GM11168 (cell line): Measurements from ENCODE around the gene ETFB.

Source experiments
- in situ Hi-C: fragments of 300-500 bp; cut with MboI; formaldehyde crosslinking; loops from one replicate; pipeline ENCODE4 v1.12.0; 2022; ENCODE audit warnings: low sequenced_read_pairs; ENCODE audit not compliant: unreplicated experiment

ETFB gene

DNA sequence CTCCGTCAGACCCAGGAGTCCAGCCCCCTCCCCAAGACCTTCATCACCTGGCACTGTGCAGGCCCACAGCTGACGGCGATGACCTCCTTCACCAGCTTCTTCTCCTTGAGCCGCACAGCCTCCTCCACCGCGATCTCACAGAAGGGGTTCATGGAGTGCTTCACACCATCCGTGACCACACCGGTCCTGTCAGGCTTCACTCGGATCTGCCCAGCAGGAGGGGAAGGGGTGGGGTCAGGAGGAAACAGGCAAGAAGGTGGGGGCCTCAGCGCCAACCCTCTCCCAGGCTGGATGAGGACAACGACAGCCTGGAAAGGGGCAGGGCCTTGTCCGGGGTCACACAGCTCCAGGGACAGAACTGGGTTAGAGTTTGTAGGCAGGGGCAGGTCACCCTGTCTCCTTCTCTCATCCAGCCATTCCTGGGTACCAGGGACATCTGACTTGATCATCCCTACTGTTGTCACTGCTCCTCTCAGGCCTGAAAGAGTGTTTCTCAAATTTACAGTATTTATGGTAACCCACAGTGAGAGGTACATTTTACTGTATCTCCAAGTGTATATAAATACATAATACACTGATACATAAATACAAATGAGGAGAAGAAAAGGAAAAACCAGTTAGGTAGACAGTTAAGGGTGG is 12.0 kb downstream of the ETFB start:
- in situ Hi-C loops = no loop called here

GRCh38 chr19:51352783-51353360 is 13.3 kb downstream of the ETFB start:
- in situ Hi-C loops = no loop called here

- in situ Hi-C loops = no loop called here
Measured at GRCh38 chr19:51351266-51351990, 14.8 kb downstream of the ETFB start.

- in situ Hi-C loops = no loop called here
Measured at GRCh38 chr19:51347209-51347928, 18.8 kb downstream of the ETFB start.

DNA sequence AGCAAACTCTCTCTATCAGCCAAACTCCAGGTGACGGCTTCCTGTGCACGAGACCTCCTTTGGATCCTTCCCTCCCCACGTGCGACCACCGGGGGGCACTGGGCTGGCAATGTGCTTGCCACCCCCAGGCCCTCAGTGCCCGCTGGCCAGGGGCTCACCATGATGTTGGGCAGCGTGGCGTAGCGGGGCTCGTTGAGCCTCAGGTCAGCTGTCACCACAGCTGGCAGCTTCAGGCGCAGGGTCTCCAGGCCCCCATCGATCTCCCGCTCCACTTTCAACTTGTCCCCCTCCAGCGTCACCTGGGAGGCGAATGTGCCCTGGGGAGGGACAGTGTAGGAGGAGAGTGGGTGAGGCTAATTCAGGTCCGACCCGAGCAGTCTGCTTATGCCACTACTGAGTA is 19.4 kb downstream of the ETFB start:
- in situ Hi-C loops = no loop called here

GRCh38 chr19:51345076-51345620 is 21.0 kb downstream of the ETFB start:
- in situ Hi-C loops = no loop called here

GRCh38 chr19:51342631-51343569 is 23.3 kb downstream of the ETFB start:
- in situ Hi-C loops = no loop called here

- in situ Hi-C loops = no loop called here
Measured at GRCh38 chr19:51341976-51342580, 24.1 kb downstream of the ETFB start, which contains the start of gene VSIG10L. Gene VSIG10L, minus strand, starts transcription at chr19:51342139. Its CDS starts 15 bp downstream, at chr19:51342124.

DNA sequence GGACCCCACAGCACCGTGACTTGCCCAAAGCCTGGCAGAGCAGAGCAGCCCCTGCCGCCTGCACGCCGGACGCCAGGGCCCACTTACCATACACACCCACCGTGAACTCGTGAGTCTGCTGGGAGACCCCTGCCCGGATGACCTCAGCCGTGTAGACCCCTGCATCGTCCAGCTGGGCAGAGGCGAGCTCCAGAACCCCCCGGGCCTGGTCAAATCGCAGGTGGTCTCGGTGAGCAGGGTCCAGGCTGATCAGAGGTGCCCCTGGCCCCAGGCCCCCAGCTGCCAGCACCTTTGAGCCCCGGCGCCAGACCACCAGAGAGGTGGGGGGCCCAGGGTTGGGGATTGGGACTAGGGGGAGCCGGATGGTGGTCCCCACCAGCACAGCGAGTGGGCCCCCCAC is 25.1 kb downstream of the ETFB start:
- in situ Hi-C loops = no loop called here

- in situ Hi-C loops = loop anchor here (10.0 kb wide), 1 partner anchor 325 kb away; no protein-coding TSS in a partner anchor
Measured at GRCh38 chr19:51339687-51340656, 26.2 kb downstream of the ETFB start.

GRCh38 chr19:51339313-51339686 is 26.9 kb downstream of the ETFB start:
- in situ Hi-C loops = loop anchor here (10.0 kb wide), 1 partner anchor 326 kb away; no protein-coding TSS in a partner anchor

DNA sequence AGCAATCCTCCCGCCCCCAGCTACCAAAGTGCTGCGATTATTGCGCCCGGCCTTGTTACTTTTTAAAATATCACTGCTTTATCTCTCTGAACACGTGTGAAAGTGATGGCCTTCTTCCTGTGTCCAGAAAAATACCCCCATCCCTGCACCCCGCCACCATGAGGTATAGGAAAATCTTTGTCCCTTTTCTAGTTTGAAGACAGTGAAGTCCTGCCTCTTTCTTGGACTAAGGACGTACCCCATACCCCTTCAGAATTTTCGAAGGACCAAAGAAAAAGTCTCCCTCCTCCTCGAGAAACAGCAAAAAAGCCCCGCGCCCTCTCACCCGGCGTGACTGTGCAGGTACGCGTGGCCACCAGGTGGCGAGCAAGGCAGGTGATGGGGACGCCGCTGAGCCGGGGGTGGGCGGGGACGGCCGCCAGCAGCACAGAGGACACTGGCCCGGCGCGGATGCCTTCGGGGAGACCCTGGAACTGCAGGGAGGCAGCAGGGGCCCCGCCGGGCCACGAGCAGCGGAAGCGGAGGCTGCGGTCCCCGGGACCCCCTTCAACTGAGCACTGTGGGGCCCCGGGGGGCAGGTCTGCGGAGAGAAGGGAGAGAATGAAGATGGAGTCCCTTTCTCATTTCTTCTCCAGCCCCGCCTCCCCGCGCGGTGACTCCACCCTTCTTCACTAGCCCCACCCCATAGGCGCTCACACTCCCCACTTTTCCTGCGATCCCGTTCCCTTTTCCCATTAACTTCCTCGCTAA is 27.4 kb downstream of the ETFB start:
- in situ Hi-C loops = loop anchor here (10.0 kb wide), 1 partner anchor 326 kb away; no protein-coding TSS in a partner anchor

DNA sequence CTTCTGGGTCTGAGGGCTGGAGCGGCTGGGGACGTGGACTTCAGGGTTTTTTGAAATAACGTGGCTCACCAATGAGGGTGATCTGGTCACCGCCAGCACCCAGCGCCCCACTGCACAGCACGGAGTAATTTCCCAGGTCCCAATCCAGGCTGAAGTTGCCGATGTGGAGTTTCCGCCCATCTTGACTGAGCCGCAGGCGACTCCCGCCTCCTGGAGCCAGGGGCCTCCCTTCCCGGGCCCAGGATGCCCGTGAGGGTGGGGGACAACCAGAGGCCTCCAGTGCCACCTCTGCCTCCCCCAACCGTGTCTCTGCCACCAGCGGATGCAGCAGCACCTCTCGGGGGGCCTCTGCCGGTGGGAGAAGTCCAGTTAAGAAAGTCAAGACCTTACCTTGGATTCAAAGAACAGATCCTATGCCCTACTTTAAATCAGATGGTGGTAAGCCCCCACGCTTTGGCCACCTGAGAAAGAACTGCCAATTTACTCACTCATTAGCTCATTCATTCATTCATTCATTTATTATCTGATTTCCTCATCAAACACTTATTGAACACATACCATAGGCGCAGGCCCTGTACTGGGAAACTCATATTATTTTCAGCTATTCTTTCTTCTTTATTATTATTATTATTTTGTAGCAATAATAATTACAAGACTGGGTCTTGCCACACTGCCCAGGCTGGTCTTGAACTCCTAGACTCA is 28.2 kb downstream of the ETFB start:
- in situ Hi-C loops = loop anchor here (10.0 kb wide), 1 partner anchor 327 kb away; no protein-coding TSS in a partner anchor

DNA sequence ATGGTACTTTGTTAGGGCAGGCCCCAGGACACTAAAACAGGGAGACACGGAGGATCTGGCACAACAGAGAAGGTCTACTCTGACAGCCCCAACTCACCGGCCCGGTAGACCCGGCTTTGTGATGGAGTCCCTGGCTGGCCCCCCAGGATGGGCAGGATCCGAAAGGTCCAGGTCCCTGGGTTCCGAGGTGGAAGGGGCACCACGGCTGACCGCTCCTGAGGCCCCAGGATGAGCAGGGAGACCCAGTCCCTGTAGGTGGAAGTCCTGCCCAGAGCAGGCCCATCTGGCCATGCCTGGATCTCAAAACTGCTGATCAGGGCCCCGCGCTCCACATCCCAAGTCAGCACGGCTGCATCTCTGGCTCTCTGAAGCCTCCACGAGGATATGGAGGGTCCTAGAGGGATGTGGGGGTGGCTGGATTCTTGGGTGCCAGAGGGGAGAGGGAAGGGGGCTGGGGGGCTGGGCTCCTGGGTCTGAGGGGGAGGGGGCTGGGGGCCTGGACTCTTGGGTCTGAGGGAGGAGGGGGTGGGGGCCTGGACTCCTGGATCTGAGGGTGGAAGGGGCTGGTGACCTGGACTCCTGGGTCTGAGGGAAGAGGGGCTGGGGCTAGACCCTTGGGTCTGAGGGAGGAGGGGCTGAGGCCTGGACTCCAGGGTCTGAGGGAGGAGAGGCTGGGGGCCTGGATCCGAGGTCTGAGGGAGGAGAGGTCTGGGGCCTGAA is 28.9 kb downstream of the ETFB start:
- in situ Hi-C loops = loop anchor here (10.0 kb wide), 1 partner anchor 328 kb away; no protein-coding TSS in a partner anchor

- in situ Hi-C loops = loop anchor here (10.0 kb wide), 1 partner anchor 331 kb away; no protein-coding TSS in a partner anchor
Measured at GRCh38 chr19:51333836-51334460, 32.2 kb downstream of the ETFB start.
